Ovary (tissue), 3 donors: ENCODE measurements around the gene USH1G.

ENCODE experiments used
- EP300 ChIP-seq: sonication (generic); formaldehyde crosslinking; IDR thresholded peaks from one replicate; pipeline ENCODE4 v1.6.1; 2017; ENCODE audit warnings: antibody characterized with exemption
- POLR2A ChIP-seq: fragments of 450-650 bp; IDR thresholded peaks from one replicate; pipeline ENCODE4 v1.6.1; 2017; ENCODE audit warnings: antibody characterized with exemption, mild to moderate bottlenecking, moderate library complexity
- TF ChIP-seq, protein P1 (sequence below), 3 donors: fragments of 450-650 bp in 2 of 3; fragments of 200-600 bp in 1 of 3; IDR thresholded peaks; one replicate each; pipeline versions ENCODE4 v1.5.1 to v1.8.0; 2016 to 2022; ENCODE audit warnings: antibody characterized with exemption in 3 of 3, mild to moderate bottlenecking in 1 of 3
- donor health status: DM: no; HTN: no; CAD: no.

DNA sequence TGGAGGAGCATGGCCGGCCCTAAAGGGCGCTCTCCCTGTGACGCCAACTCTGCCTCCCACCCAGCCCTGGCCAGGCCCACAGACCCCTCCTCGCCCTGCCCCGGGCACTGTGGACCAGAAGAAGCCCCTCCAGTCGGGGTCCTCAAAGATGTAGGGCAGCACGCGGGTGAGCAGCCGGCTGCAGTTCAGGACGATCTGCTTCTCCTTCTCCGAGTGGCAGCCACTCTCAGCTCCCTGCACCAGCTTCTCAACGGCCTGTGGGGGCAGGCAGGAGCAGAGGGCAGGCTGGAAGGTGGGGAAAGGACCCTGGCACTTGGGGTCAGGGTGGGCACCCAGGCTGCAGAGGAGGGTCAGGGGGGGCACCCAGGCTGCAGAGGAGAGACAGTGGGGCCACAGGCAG lies 40.6 kb upstream of the USH1G start:
- TF ChIP-seq POLR2A (no peak), EP300 (no peak)
- TF ChIP-seq, protein P1, sequence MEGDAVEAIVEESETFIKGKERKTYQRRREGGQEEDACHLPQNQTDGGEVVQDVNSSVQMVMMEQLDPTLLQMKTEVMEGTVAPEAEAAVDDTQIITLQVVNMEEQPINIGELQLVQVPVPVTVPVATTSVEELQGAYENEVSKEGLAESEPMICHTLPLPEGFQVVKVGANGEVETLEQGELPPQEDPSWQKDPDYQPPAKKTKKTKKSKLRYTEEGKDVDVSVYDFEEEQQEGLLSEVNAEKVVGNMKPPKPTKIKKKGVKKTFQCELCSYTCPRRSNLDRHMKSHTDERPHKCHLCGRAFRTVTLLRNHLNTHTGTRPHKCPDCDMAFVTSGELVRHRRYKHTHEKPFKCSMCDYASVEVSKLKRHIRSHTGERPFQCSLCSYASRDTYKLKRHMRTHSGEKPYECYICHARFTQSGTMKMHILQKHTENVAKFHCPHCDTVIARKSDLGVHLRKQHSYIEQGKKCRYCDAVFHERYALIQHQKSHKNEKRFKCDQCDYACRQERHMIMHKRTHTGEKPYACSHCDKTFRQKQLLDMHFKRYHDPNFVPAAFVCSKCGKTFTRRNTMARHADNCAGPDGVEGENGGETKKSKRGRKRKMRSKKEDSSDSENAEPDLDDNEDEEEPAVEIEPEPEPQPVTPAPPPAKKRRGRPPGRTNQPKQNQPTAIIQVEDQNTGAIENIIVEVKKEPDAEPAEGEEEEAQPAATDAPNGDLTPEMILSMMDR (IDR thresholded peaks at IDR 0.05), result no peak
